Colonic mucosa (tissue), 4 donors: Measurements from ENCODE around the gene PHF21B. TPM values are rescaled to one million over a fixed set of nuclear protein-coding genes. Genes with fewer than 3 reads are reported as not detected.

Experiments
- DNase-seq: peaks from one replicate; pipeline ENCODE4 v3.0.0-alpha.2; 2020
- H3K27ac ChIP-seq: fragments of 200-600 bp; one replicate; pipeline ENCODE4 v1.8.0; 2021
- H3K27me3 ChIP-seq: fragments of 200-600 bp; one replicate; pipeline ENCODE4 v1.8.0; 2021
- H3K36me3 ChIP-seq: fragments of 200-600 bp; one replicate; pipeline ENCODE4 v1.8.0; 2021
- H3K4me1 ChIP-seq: fragments of 200-600 bp; one replicate; pipeline ENCODE4 v1.8.0; 2021; ENCODE audit warnings: mild to moderate bottlenecking
- H3K4me3 ChIP-seq: fragments of 200-600 bp; one replicate; pipeline ENCODE4 v1.8.0; 2021
- H3K9ac ChIP-seq, 2 donors: one replicate each; pipeline ENCODE4 v1.7.0; 2013; ENCODE audit warnings: control low read depth in 2 of 2, low read depth in 2 of 2, low read length in 2 of 2
- H3K9me3 ChIP-seq: fragments of 200-600 bp; one replicate; pipeline ENCODE4 v1.8.0; 2021
- CTCF ChIP-seq: fragments of 200-600 bp; IDR thresholded peaks from one replicate; pipeline ENCODE4 v1.8.0; 2022; ENCODE audit warnings: antibody characterized with exemption, mild to moderate bottlenecking
- intact Hi-C: fragments of 100-400 bp; cut with DNase I; formaldehyde crosslinking; loops from one replicate; pipeline ENCODE4 v1.14.1; 2022
- total RNA-seq, 2 donors: library from RNA; stranded (reverse); fragmentation: NEBNext Ultra II Directional in 1 of 2; extraction: Animal tissue kit (Norgen Biotek cat#: 25700) in 1 of 2; gene quantifications; one replicate each; pipeline ENCODE4 v1.2.1, GENCODE V29; 2021
- donor health status: healthy.
- donor health status: DM: no; HTN: no; CAD: no.
- donor health status: DM: no; HTN: no; CAD: no.

PHF21B gene
- total RNA-seq, 2 donors from 2014 or later: not detected

GRCh38 chr22:44901301-44901700 is 108.5 kb downstream of the PHF21B start:
- H3K4me1 ChIP-seq: no peaks in the 10 kb centered on the region
- no peak overlapping the region for H3K4me3 ChIP-seq
- H3K36me3 ChIP-seq: no peaks in the 10 kb centered on the region
- H3K9me3 ChIP-seq: no peaks in the 10 kb centered on the region
- no peaks in the 10 kb centered on the region for H3K27me3 ChIP-seq
- DNase-seq: no peak
- no peak for TF ChIP-seq CTCF
- H3K9ac ChIP-seq: no peak overlapping the region
- intact Hi-C loops: no loop called here
- H3K27ac ChIP-seq: no peak overlapping the region

DNA sequence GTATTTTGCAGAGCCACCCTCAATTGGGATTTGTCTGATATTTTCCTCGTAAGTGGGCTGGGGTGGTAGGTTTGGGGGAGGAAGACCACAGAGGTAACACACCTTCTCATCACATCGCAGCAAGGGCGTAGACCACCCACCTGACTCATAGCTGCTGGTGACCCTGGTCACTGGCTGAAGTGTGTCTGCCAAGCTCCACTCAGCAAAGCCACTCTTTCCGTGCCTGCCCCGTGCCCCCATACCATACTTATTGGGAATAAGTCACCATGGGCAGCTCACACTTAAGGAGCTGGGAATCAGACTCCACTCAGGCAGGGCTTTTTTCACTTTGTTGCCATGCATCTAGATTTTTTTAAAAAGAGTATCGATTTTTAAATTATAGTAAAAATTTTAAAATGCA is 111.6 kb downstream of the PHF21B start:
- no peak for DNase-seq
- Histone ChIP-seq H3K9ac (no peak overlapping the region), H3K4me3 (no peak overlapping the region), H3K4me1 (no peaks in the 10 kb centered on the region), H3K36me3 (no peaks in the 10 kb centered on the region), H3K27me3 (no peaks in the 10 kb centered on the region), H3K9me3 (no peaks in the 10 kb centered on the region), H3K27ac (no peak overlapping the region)
- TF ChIP-seq CTCF: no peak
- intact Hi-C loops: no loop called here

- intact Hi-C loops: no loop called here
- Histone ChIP-seq H3K27ac (no peak overlapping the region), H3K27me3 (no peaks in the 10 kb centered on the region), H3K4me3 (no peak overlapping the region), H3K9ac (no peak overlapping the region), H3K4me1 (no peaks in the 10 kb centered on the region), H3K36me3 (no peaks in the 10 kb centered on the region), H3K9me3 (no peaks in the 10 kb centered on the region)
- no peak for TF ChIP-seq CTCF
- DNase-seq: no peak
These were observed 114.3 kb downstream of the PHF21B start for GRCh38 chr22:44895296-44896055.

- intact Hi-C loops: no loop called here
- H3K4me1 ChIP-seq: no peaks in the 10 kb centered on the region
- no peaks in the 10 kb centered on the region for H3K36me3 ChIP-seq
- no peak overlapping the region for H3K27ac ChIP-seq
- H3K9me3 ChIP-seq: no peaks in the 10 kb centered on the region
- no peak overlapping the region for H3K4me3 ChIP-seq
- H3K27me3 ChIP-seq: no peaks in the 10 kb centered on the region
- TF ChIP-seq CTCF: no peak
- H3K9ac ChIP-seq: no peak overlapping the region
- DNase-seq: no peak
These were observed 115.0 kb downstream of the PHF21B start for GRCh38 chr22:44894782-44895181.

DNA sequence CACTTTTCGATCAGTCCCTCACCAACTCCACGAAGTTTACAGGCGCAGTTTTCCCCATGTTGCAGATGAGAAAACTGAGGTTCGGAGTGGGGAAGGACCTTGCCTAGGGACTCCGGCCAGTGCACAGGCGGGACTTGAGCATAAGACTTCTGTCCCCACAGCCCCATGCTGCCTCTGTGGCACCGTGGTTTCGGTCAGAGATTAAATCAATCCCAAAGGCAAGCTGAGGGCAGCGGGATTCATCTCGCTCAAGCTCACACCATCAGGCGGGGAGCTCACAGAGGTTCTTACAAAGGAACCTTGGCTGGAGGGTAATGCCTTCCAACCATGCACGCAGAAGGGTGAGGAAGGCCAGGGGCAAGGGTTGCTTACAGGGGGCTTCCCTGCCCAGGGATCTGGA is 115.5 kb downstream of the PHF21B start:
- no peak overlapping the region for H3K27ac ChIP-seq
- H3K9me3 ChIP-seq: no peaks in the 10 kb centered on the region
- no peak overlapping the region for H3K4me3 ChIP-seq
- no peaks in the 10 kb centered on the region for H3K27me3 ChIP-seq
- no peak overlapping the region for H3K9ac ChIP-seq
- intact Hi-C loops: no loop called here
- H3K36me3 ChIP-seq: no peaks in the 10 kb centered on the region
- H3K4me1 ChIP-seq: no peaks in the 10 kb centered on the region
- no peak for TF ChIP-seq CTCF
- no peak for DNase-seq
